Mesendoderm (in vitro differentiated cells): ENCODE results near the gene SRI.
"Not testable (repeated sequence)": the region's sequence is repeated elsewhere in the genome, so short reads cannot be mapped to it uniquely, and the experiment has no call there.

Experiments used
- DNase-seq: peaks from one replicate; pipeline ENCODE4 v3.0.0; 2013
- H2AK5ac ChIP-seq: 2 replicates; pipeline ENCODE4 v1.6.1; 2013; ENCODE audit warnings: low read length, inconsistent platforms
- H2BK120ac ChIP-seq: 2 replicates; pipeline ENCODE4 v1.6.1; 2013; ENCODE audit warnings: low read depth, mild to moderate bottlenecking, low read length, moderate library complexity, mixed read lengths
- H2BK15ac ChIP-seq: replicated peaks from 2 replicates; pipeline ENCODE4 v1.6.1; 2013; ENCODE audit warnings: low read depth, mild to moderate bottlenecking, moderate library complexity
- H2BK5ac ChIP-seq: 2 replicates; pipeline ENCODE4 v1.6.1; 2013; ENCODE audit warnings: low read length, inconsistent platforms
- H3K18ac ChIP-seq: 2 replicates; pipeline ENCODE4 v1.6.1; 2013; ENCODE audit warnings: mild to moderate bottlenecking, low read length, mixed read lengths
- H3K23ac ChIP-seq: one replicate; pipeline ENCODE4 v1.6.1; 2013; ENCODE audit warnings: low read length
- H3K27ac ChIP-seq: 2 replicates; pipeline ENCODE4 v1.5.1; 2013; ENCODE audit warnings: low read depth, mild to moderate bottlenecking, inconsistent platforms, low read length, moderate library complexity
- H3K27me3 ChIP-seq: 2 replicates; pipeline ENCODE4 v1.6.1; 2013; ENCODE audit warnings: low read length, control low read depth, mild to moderate bottlenecking, inconsistent platforms; ENCODE audit not compliant: insufficient read depth, poor library complexity
- H3K36me3 ChIP-seq: 2 replicates; pipeline ENCODE4 v1.6.1; 2013; ENCODE audit warnings: low read length, inconsistent platforms; ENCODE audit not compliant: control insufficient read depth, insufficient read depth
- H3K4ac ChIP-seq: one replicate; pipeline ENCODE4 v1.6.1; 2013; ENCODE audit warnings: low read depth, mild to moderate bottlenecking, low read length, moderate library complexity
- H3K4me1 ChIP-seq: 2 replicates; pipeline ENCODE4 v1.6.1; 2013; ENCODE audit warnings: low read depth, low read length, inconsistent platforms; ENCODE audit not compliant: control insufficient read depth
- H3K4me2 ChIP-seq: 2 replicates; pipeline ENCODE4 v1.6.1; 2013; ENCODE audit warnings: low read length
- H3K4me3 ChIP-seq: 2 replicates; pipeline ENCODE4 v1.5.1; 2013; ENCODE audit warnings: mild to moderate bottlenecking, low read length
- H3K56ac ChIP-seq: one replicate; pipeline ENCODE4 v1.6.1; 2013; ENCODE audit warnings: low read length
- H3K79me1 ChIP-seq: 2 replicates; pipeline ENCODE4 v1.6.1; 2013; ENCODE audit warnings: low read length, inconsistent platforms
- H3K79me2 ChIP-seq: 2 replicates; pipeline ENCODE4 v1.6.1; 2013; ENCODE audit warnings: mild to moderate bottlenecking, low read length; ENCODE audit not compliant: control insufficient read depth, insufficient read depth
- H3K9ac ChIP-seq: 2 replicates; pipeline ENCODE4 v1.6.1; 2013; ENCODE audit warnings: low read length, inconsistent platforms
- H4K5ac ChIP-seq: one replicate; pipeline ENCODE4 v1.6.1; 2013; ENCODE audit warnings: low read length
- H4K8ac ChIP-seq: one replicate; pipeline ENCODE4 v1.6.1; 2013; ENCODE audit warnings: low read depth, mild to moderate bottlenecking, control low read depth, low read length, moderate library complexity
- WGBS: extraction: QIAGEN DNeasy Blood & Tissue Kit; methylation state at CpG from one replicate; pipeline ENCODE4 v1.1.7; 2013; ENCODE audit warnings: low lambda C conversion rate, missing lambda C conversion rate; ENCODE audit not compliant: insufficient coverage; ENCODE audit errors: extremely low coverage; 5-methylcytosine and 5-hydroxymethylcytosine counted together

Gene SRI

GRCh38 chr7:88172842-88173241 is 47.0 kb downstream of the SRI start:
- no CpG with 5 or more reads among the region's 4 CpGs for WGBS
- Histone ChIP-seq H3K79me2 (no peaks in the 10 kb centered on the region), H3K9ac (no peak overlapping the region), H3K4me1 (no peaks in the 10 kb centered on the region), H3K4me2 (no peak overlapping the region), H2BK15ac (no peak overlapping the region), H3K79me1 (no peaks in the 10 kb centered on the region), H3K56ac (no peak overlapping the region), H3K27me3 (no peaks in the 10 kb centered on the region), H3K4ac (no peak overlapping the region), H3K23ac (no peak overlapping the region), H2BK5ac (no peak overlapping the region), H2AK5ac (no peak overlapping the region), H3K4me3 (no peak overlapping the region), H4K8ac (no peak overlapping the region), H2BK120ac (no peak overlapping the region), H3K27ac (no peak overlapping the region), H3K18ac (no peak overlapping the region), H3K36me3 (no peaks in the 10 kb centered on the region), H4K5ac (no peak overlapping the region)
- no peak for DNase-seq

GRCh38 chr7:88169717-88170320 is 50.0 kb downstream of the SRI start:
- no peak overlapping the region for H3K4ac ChIP-seq
- H3K18ac ChIP-seq: no peak overlapping the region
- no peak overlapping the region for H2AK5ac ChIP-seq
- no peaks in the 10 kb centered on the region for H3K4me1 ChIP-seq
- no peaks in the 10 kb centered on the region for H3K27me3 ChIP-seq
- H3K79me2 ChIP-seq: no peaks in the 10 kb centered on the region
- H3K4me3 ChIP-seq: no peak overlapping the region
- no peaks in the 10 kb centered on the region for H3K36me3 ChIP-seq
- no peak overlapping the region for H3K27ac ChIP-seq
- no peak overlapping the region for H2BK5ac ChIP-seq
- H3K4me2 ChIP-seq: no peak overlapping the region
- H2BK120ac ChIP-seq: no peak overlapping the region
- no peak overlapping the region for H4K8ac ChIP-seq
- DNase-seq: no peak
- no peak overlapping the region for H2BK15ac ChIP-seq
- no peak overlapping the region for H3K56ac ChIP-seq
- no peak overlapping the region for H3K23ac ChIP-seq
- H4K5ac ChIP-seq: no peak overlapping the region
- no peaks in the 10 kb centered on the region for H3K79me1 ChIP-seq
- no peak overlapping the region for H3K9ac ChIP-seq
- no CpG with 5 or more reads among the region's 1 CpG for WGBS

GRCh38 chr7:88167721-88168120 is 52.1 kb downstream of the SRI start:
- Histone ChIP-seq H3K79me2 (no peaks in the 10 kb centered on the region), H2AK5ac (no peak overlapping the region), H3K4me1 (no peaks in the 10 kb centered on the region), H4K8ac (no peak overlapping the region), H3K23ac (no peak overlapping the region), H3K9ac (no peak overlapping the region), H4K5ac (no peak overlapping the region), H2BK120ac (no peak overlapping the region), H2BK15ac (no peak overlapping the region), H3K4me2 (no peak overlapping the region), H3K18ac (no peak overlapping the region), H3K4ac (no peak overlapping the region), H3K36me3 (no peaks in the 10 kb centered on the region), H3K4me3 (no peak overlapping the region), H3K79me1 (no peaks in the 10 kb centered on the region), H3K27me3 (no peaks in the 10 kb centered on the region), H3K27ac (no peak overlapping the region), H2BK5ac (no peak overlapping the region), H3K56ac (no peak overlapping the region)
- no CpG with 5 or more reads among the region's 2 CpGs for WGBS
- DNase-seq: no peak

GRCh38 chr7:88167223-88167622 is 52.6 kb downstream of the SRI start:
- Histone ChIP-seq H3K79me1 (no peaks in the 10 kb centered on the region), H3K18ac (no peak overlapping the region), H3K79me2 (no peaks in the 10 kb centered on the region), H2BK120ac (no peak overlapping the region), H4K8ac (no peak overlapping the region), H3K36me3 (no peaks in the 10 kb centered on the region), H3K56ac (no peak overlapping the region), H3K27ac (no peak overlapping the region), H3K4me3 (no peak overlapping the region), H4K5ac (no peak overlapping the region), H2BK5ac (no peak overlapping the region), H3K9ac (no peak overlapping the region), H3K4me1 (no peaks in the 10 kb centered on the region), H3K4ac (no peak overlapping the region), H2BK15ac (no peak overlapping the region), H3K23ac (no peak overlapping the region), H2AK5ac (no peak overlapping the region), H3K27me3 (no peaks in the 10 kb centered on the region), H3K4me2 (no peak overlapping the region)
- no peak for DNase-seq
- no CpG with 5 or more reads among the region's 2 CpGs for WGBS

- no peak overlapping the region for H4K5ac ChIP-seq
- H3K56ac ChIP-seq: no peak overlapping the region
- no peak for DNase-seq
Observed at GRCh38 chr7:88165697-88166096, 54.1 kb downstream of the SRI start.

GRCh38 chr7:88159741-88160140 is 60.1 kb downstream of the SRI start:
- not testable (repeated sequence) for H3K27me3 ChIP-seq, H3K9ac ChIP-seq, H3K79me2 ChIP-seq, H4K8ac ChIP-seq, H3K4me1 ChIP-seq, H3K56ac ChIP-seq, H2BK5ac ChIP-seq, H3K4me2 ChIP-seq, DNase-seq, H3K27ac ChIP-seq, H3K79me1 ChIP-seq, H2AK5ac ChIP-seq, H3K23ac ChIP-seq, H3K36me3 ChIP-seq, H2BK15ac ChIP-seq, H2BK120ac ChIP-seq, H4K5ac ChIP-seq, H3K4ac ChIP-seq, H3K4me3 ChIP-seq, H3K18ac ChIP-seq
- WGBS: no CpG with 5 or more reads among the region's 2 CpGs

More at GRCh38 chr7:88165697-88166096, 54.1 kb downstream of the SRI start:
- Histone ChIP-seq H3K23ac (no peak overlapping the region), H3K4ac (no peak overlapping the region), H2AK5ac (no peak overlapping the region), H3K4me2 (no peak overlapping the region), H3K36me3 (no peaks in the 10 kb centered on the region), H4K8ac (no peak overlapping the region), H2BK120ac (no peak overlapping the region), H3K79me1 (no peaks in the 10 kb centered on the region), H3K4me3 (no peak overlapping the region), H2BK15ac (no peak overlapping the region), H3K27me3 (no peaks in the 10 kb centered on the region), H3K79me2 (no peaks in the 10 kb centered on the region), H3K4me1 (no peaks in the 10 kb centered on the region), H3K27ac (no peak overlapping the region), H3K18ac (no peak overlapping the region), H3K9ac (no peak overlapping the region), H2BK5ac (no peak overlapping the region)
